ENCODE results near the gene THSD4.
"Not testable (repeated sequence)": the region's sequence is repeated elsewhere in the genome, so short reads cannot be mapped to it uniquely, and the experiment has no call there.

Gene THSD4

DNA sequence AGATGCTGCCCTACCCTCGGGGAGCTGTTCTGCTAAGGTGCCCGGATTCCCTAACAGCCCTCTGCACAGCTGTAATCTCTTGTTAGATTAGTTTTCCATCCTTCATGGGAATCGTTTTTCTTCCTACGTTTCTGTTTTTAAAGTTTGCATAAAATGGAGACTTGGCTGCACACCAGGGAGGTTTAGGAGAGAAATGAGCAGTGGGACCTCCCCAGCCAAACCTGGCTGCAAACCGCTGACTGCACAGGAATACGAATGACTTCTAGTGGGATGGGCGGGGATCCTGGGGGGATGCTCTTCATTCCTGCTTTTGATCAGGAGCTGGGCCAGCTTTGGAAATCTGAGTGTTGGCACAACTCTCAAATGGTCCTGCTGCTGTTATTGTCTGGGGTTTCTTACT is 77.5 kb downstream of the THSD4 start:
- DNase-seq, result no peak

DNA sequence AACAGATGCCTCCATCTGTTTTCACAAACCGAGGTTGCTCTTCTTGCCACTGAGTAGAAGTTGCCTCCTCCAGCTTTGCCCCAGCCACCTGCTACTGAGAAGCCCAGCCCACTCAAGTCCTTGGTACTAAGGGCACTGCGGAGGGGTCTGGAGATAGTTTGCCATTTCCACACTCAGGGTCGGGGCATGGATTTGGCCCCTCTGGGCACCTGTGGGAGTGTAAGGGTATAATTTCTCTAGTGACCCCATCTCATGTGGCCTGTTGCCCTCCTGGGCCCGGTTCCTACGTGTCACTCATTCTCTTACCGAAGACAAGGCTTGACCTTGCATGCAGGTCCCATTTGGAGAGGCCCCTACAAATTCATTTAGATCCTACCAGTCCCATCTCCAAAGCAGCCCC is 79.0 kb downstream of the THSD4 start:
- DNase-seq, result no peak

DNA sequence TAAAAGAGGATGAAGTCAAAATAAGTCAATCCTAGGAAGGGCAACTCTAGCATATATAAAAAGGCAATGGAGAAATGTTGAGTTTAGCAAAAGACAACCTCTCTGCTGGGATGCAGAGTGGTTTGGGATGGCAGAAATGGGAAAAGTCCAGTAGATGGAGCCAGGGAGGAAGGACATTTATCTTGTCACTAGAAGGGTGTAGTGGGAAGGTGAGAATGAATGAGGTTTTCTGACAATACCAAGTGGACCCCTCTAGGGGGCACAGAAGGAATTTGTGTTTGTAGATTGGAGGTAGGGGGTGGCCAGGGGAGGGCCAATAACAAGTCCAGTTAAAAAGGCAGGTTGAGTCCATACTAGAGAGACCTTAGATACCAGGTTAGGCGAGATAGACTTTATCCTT is 80.0 kb downstream of the THSD4 start:
- DNase-seq, result no peak

DNA sequence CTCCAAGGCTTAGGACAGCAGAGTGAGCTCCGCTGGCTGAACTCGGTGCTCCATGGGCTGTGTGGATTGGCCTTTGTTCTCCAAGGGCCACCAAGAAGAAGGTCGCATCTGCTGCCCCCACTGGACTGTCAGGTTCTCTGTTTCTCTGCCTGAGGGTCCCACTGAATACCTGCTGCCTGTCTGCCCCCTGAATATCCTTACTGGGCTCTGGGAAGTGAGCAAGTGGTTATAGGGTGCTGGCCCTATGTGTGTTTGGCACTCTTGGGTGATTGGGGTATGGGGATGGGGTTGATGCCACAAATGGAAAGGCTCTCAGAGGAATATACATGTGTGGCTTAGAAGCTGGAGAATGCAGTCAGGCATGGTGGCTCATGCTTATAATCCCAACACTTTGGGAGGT is 82.3 kb downstream of the THSD4 start:
- DNase-seq, result no peak

DNA sequence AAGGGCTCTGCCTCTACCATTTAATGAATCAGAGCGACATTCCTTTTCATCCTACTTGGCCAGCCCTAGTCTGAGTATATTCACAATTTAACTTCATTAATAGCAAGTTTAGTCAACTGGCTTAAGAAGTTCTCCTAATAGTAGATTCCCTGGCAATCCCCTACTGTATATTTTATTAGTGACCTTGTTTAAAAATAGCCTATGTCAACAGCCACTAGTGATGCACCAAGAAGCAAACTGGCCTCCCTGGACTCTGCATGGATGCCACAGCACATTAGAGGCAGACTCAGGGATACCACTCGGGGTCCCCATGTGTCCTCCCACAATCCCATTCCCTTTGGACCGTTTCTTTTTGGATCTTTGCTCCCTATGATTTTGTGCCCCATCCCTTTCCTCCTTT is 83.6 kb downstream of the THSD4 start:
- DNase-seq, result no peak

DNA sequence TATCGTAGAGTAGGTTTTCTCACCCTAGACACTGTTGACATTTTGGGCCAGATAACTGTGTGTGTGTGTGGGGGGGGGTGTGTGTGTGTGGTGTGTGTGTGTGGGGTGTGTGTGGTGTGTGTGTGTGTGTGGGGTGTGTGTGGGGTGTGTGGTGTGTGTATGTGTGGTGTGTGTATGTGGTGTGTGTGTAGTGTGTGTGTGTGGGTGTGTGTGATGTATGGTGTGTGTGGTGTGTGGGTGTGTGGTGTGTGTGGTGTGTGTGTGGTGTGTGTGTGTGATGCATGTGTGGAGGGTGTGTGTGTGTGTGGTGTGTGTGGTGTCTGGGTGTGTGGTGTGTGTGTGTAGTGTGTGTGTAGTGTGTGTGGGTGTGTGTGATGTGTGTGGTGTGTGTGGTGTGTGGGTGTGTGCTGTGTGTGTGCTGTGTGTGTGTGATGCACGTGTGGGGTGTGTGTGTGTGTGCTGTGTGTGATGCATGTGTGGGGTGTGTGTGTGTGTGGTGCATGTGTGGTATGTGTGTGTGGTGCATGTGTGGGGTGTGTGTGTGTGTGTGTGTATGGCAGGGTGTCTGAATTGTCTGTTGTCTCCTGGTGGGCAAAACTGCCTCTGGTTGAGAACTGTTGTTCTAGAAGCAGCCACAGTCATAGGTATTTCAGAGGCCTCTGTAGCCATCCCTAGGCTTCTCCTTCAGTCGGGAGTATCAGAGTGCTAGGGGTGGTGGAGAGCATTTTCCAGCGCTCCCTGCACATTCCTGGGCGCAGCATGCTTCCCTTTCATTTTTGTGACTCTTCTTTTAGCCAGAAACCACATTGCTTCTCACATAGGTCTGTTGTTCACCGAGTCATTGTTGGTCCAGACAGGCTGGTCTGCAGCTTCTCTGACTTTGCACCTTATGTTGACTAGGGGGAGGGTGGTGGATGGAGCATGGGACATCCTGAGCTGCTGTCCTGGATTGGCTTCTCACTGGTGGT is 84.4 kb downstream of the THSD4 start:
- DNase-seq, result no peak

DNA sequence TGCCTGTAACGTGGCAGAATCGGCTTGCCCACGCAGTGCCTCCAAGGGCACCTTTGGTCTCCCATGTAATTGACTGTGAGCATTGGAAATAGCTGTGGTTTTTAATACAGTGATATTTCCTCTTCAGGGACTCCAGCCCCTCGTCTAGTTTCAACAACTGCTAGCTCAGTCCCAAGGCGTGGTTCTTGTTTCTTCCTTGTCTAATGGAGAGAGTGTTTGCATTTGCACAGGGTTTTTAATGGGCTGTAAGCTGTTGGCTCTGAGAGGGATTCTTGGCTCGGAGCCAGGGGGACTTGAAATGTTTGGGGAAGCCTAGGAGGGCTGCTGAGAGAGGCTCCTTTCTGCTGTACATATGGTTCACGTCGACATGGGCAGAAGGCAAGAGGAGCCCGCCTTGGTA is 86.2 kb downstream of the THSD4 start:
- no peak for DNase-seq

DNA sequence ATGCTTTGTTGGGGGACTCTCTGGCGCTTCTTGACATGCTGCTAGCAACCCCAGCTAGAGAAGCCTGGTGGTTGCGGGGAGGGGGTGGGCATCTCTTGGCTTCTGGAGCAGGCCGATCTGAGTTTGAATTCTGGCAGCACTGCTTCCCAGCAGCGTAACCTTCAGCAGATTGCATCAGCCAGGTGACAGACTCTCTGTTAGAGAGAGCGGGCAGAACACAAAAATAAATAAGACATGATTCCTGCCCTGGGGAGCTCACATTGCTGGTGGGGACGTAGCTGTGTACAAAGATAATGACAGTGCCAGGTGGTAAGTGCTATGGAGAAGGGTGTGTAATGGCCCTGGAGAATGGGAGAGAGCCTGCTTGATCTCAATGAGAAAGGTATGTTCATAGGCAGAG is 87.4 kb downstream of the THSD4 start:
- no peak for DNase-seq

DNA sequence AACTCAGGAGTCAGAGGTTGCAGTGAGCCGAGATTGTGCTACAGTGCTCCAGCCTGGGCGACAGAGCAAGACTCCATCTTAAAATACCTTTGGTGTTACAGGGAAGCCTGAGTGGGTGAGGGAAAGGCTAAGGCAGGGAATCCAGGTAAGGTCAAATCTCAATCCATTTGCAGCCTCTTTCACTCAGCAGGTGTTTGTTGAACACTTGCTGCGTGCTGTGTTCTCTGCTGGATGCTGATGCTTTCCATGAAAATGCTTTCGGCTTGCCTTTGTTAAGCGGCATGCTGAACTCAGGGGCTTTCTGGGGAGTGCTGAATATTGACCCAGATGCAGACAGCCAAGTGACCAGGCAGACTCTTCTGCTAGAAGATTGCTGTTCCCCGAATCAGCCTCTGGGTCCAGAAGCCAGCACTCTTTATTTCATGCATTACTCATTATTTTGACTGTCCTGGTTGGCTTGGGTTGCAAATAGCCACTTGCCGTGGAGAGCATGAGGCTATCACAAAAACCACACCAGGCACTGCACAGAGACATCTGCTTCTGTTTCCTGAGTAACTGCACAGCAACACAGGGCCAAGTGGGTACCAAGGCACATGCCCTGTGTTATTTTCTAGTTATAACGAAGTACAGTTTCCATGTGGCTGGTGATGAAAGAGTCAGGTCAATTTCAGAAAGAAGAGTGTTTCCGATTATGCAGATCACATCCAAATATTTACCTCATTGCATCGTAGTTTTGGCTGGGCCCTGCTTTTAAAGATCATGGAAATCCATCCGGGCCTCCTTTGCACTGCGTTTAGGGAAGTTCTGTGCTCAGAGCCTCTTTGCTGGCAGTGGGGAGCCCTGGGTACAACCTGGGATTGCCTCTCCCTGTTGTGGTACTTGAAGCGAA is 88.6 kb downstream of the THSD4 start:
- DNase-seq, result no peak

DNA sequence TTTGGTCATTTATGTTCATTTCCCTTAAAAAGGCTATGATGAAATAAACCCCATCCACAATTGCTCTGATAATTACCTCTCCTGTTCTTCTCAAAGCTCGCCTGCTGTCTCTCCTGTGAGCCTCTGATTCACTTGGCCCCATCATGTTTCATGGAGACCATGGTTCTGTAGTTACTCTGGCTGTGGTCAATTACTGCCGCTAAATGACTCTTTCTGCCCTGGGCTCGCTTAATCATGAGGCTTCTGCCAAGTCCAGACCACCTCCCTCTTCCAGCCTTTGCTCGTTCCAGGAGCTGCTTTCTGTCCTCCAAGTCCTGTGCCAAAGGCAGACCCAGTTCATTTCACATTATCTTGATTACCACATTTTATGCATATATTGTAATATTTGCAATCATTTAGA is 91.9 kb downstream of the THSD4 start:
- DNase-seq, result no peak

DNA sequence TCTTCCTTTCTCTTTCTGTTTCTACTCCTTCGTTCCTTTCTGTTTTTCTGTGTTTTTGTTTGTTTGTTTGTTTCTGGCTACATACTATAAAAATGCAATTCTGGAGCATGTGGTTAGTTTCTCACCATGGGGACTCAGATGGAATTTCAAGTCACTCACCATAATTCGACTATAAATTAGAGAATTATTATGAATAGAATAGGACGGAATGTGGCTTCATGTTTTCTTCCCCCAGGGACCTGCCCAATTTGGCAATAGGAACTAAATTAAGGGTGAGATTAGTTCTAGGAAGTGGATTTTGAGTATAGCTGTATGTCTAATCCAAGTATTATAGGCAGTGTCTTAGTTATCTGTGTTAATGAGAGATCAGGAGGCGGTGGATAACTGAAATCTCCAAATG is 96.9 kb downstream of the THSD4 start:
- no peak for DNase-seq

DNA sequence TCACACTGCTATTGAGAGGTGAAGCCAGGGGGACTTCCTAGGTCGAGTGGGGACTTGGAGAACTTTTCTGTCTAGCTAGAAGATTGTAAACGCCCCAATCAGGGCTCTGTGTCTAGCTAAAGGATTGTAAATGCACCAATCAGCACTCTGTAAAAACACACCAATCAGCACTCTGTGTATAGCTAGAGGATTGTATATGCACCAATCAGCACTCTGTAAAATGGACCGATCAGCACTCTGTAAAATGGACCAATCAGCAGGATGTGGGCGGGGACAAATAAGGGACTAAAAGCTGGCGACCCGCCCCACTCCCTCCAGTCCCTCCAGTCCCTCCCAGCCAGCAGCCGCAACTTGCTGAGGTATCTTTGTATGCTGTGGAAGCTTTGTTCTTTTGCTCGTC is 98.7 kb downstream of the THSD4 start:
- not testable (repeated sequence) for DNase-seq

DNA sequence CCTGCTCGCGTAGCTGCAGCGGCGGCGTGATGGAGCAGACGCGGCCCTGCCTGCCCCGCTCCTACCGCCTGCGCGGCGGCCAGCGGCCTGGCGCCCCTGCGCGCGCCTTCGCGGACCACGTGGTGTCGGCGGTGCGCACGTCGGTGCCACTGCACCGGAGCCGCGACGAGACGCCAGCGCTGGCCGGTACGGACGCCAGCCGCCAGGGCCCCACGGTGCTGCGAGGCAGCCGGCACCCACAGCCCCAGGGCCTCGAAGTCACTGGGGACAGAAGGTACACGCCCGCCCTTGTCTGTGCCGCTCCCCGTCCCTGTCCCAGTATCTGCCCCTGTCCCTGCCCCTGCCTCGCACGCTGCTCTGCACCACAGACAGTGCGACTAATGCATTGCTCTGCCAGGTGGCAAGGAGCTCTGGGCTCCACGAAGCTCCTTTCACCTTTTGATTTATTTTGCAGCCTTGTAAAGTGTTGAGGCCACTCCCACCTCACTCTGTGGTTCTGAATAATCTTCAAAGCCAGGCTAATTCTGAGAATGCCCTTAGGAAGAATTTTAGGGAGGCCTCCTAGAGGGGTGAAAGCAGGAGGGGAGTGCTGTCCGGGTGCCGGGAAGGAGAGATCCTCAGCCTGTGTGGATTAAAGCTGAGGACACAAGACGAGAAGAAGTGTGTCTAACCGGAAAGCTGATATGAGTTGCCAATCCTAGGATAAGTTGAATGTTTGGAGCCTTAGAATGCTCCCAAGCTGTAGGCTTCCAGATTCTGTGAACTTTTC is 100.0 kb downstream of the THSD4 start:
- DNase-seq, result no peak

DNA sequence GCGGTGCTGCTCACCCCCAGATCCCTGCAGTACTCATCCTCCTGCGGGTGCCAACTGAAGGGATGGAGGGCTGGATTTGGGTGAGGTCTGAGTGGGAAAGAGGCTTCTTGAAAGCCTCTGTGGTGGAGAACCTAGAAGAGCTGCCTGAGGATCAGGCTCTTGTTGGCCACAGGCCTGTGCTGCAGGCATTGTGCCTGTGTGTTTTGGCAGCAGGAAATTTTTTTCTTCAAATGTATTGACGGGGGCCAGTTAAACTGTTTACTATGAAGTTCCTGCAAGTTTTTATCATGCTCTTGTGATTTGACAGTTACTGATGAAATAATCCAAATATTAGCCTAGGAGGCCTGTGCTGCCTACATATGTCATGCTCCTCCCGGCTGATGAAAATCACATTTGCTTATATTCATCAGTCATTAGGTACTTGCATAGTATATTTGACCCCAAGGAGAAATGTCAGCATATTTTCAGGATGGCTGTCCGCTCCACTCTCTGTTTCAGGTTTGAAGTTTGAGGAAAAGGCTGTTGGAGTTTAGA is 103.1 kb downstream of the THSD4 start:
- no peak for DNase-seq

DNA sequence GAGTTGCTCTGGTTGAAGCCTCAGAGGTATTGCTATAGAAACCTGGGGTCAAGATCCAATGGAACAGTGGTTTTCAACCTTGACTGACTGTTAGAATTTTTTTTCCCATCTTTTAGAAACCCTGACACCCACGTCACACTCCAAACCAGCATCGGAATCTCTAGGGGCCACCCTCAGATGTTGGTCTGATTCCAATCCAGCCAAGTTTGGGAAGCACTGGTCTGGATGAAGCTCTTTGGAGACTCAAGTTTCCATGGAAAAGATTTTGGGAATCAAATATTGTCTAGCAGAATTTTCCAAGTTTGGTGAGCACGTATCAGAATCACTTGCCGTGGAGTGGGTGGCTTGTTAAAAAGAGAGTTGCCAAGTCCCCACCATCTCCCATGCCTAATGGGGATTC is 103.8 kb downstream of the THSD4 start:
- no peak for DNase-seq

DNA sequence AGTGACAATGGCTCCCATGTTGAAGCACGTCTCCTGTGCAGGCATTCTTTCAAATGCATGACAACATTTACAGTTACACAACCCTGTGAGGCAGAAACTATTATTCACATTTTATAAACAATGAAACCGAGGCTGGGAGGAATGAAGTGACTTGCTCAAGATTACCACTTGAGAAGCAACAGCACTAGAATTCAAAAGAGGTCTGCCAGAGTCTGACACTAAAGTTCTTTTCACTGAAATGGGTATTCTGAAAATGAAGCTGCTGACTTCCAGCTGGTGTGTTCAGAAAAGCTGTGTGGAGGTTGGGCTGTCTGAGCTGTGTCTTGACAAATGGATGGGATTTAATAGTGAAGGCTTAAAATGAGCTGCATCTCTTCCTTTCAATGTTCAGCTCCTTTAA is 104.4 kb downstream of the THSD4 start:
- DNase-seq, result no peak

DNA sequence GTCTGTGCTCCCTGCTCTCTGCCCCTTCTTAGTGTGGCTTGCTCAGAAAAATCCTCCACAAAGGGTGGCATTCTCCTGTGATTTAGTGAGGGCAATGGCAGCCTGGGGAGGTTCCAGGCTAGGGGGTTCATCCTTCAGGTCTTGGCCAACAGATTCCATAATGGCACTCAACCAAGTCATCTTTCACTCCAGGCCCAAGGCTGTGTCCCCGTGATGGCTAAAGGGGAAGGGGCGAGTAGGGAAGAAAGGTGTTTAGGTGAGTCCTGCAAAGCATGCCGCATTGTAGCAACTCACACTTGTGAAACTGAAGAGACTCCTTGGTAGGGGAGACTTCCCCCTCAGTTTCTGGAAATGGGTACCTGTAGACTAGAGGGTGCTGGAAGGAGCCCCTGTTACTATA is 105.6 kb downstream of the THSD4 start:
- no peak for DNase-seq

DNA sequence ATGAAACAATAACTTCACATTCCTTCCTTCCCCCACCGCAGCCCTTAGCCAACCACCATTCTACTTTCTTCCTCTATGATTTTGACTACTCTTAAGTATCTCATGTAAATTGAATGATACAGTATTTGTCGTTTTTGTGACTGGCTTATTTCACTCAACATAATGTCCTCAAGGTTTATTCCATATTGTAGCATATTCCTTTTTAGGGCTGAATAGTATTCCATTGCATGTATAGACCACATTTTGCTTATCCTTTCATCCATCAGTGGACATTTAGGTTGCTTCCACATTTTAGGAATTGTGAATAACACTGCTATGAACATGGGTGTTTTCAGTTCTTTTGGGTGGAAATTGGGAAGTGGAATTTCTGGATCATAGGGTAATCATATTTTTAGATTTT is 106.1 kb downstream of the THSD4 start:
- DNase-seq, result no peak

DNA sequence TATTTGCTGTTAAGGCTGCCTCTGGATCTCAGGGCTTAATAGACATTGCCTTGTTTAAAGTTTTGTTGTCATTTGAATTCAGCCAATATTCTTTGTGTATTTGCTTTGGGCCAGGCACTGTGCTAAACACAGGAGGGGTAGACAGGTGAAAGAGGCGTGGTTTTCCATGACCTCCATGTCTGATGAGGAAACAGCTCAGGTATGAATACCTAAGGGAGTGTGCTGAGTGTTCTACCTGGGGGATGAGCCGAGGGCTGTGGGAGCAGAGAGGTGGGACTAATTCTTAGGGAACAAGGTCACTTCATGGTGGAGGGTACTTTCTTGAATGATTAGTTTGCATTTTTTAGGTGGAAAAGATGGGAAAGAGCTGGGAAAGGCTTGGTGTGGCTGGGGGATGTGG is 108.2 kb downstream of the THSD4 start:
- no peak for DNase-seq

DNA sequence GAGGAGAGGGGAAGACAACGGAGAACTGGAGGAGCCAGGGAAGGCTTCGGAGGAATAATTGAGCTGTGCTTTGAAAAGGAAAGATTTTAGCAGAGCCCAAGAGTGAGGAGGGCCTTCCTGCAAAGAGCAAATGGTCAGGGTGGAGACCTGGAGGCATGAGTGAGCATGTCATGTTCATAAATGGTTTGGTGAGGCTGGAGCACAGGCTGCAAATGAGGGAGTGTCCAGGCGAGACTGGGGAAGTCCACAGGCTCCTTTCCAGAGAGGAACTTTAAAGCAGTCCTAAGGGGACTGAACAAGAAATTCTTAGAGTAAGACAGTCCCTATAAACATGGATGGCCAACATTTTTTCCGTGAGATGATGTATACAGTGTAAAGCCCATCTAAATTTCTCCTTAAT is 108.8 kb downstream of the THSD4 start:
- DNase-seq, result no peak

DNA sequence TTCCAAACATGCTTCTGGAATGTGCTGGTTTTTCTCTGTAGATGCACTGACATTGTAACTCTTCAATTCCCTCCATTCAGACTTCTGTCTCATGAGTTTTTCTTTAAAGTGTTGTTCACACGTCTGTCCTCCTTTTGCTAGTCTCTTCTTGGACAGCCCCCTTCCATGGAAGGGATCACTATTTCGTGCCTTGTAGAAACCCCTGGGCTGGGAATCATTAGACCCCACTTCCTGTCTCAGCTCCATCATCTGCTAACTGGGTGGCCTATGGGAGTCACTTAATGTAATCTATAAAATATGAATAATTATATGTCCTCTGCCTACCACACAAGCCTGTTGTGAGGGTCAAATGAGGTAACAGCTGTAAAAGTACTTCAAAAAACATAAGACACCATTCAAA is 110.6 kb downstream of the THSD4 start:
- no peak for DNase-seq

DNA sequence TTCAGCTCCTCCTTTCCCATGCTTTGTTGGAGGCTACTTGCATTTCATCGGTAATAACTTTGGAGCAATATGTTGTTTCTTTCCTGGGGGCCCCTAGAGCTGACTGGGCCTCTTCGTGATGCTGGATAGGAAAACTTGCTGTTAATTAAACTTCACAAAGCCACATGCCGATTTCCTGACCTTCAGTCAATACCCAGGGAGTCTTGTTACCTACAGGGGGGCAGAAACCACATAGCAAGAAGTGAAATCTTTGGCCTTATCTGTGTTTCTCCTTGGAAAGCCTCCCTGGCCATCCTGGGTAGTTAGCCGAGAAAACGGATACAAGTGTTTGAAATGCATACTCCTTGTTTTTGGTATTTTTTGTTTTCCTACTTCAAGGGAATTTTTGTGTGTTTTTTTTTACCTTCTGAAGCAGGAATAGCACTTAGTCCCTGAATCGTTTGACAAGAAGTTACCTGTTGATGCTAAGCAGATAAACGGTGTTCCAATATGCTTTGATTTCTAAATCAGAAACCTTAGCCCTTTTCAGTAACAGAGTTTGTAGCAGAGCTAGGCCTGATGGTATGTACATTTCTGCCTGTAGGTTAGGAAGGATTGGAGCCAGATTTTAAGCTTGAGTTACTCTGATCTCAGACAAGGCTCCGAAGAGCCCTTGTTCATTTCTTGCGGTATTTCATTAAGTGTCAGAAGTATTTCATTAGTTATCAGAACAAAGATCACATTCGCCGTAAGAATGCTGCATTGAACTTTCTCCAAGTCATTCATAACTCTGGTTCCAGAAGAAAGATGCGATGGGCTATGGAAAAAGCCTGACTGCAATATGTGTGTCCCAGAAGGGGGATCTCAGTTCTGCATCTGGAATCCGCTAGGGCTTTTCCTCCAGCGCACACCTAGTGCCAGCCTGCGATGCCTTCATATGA is 111.5 kb downstream of the THSD4 start:
- DNase-seq, result no peak
